ENCODE measurements around the gene CFAP61.
A peak's percentile ranks its signal among the peaks of the same experiment; 100 is the strongest.
"Not testable (repeated sequence)": the region's sequence is repeated elsewhere in the genome, so short reads cannot be mapped to it uniquely, and the experiment has no call there.

The CFAP61 gene

GRCh38 chr20:20052074-20052970, at the start of gene CFAP61, which contains the start of gene CRNKL1:
TSS of gene CFAP61 (plus strand) at chr20:20052532. CDS start at chr20:20056654, 4,122 bp downstream.
TSS of gene CRNKL1 (minus strand) at chr20:20052466. CDS start at chr20:20052342, 124 bp downstream.
- DNase-seq = peak; percentile 93

- DNase-seq = no peak
Observed at GRCh38 chr20:20003031-20003954, 49.0 kb upstream of the CFAP61 start.

GRCh38 chr20:20003955-20004322, 48.4 kb upstream of the CFAP61 start:
- DNase-seq = not testable (repeated sequence)

GRCh38 chr20:20005342-20005741, 47.0 kb upstream of the CFAP61 start:
- DNase-seq = no peak

- no peak for DNase-seq
Observed at GRCh38 chr20:20009784-20010253, 42.5 kb upstream of the CFAP61 start.

GRCh38 chr20:20010639-20011500, 41.5 kb upstream of the CFAP61 start:
- DNase-seq = no peak

GRCh38 chr20:20012541-20012940, 39.8 kb upstream of the CFAP61 start:
- no peak for DNase-seq

- DNase-seq = no peak
Observed at GRCh38 chr20:20014659-20015058, 37.7 kb upstream of the CFAP61 start.

GRCh38 chr20:20017001-20017843, 35.1 kb upstream of the CFAP61 start, which contains the start of gene NAA20:
TSS of gene NAA20 (plus strand) at chr20:20017362. CDS start at chr20:20017397, 35 bp downstream.
- peak; percentile 84 for DNase-seq

GRCh38 chr20:20017844-20018185, 34.5 kb upstream of the CFAP61 start:
- DNase-seq = no peak

- no peak for DNase-seq
Observed at GRCh38 chr20:20018366-20018765, 34.0 kb upstream of the CFAP61 start.

GRCh38 chr20:20019123-20019522, 33.2 kb upstream of the CFAP61 start:
- no peak for DNase-seq

- DNase-seq = no peak
Observed at GRCh38 chr20:20020908-20021307, 31.4 kb upstream of the CFAP61 start.

- no peak for DNase-seq
Observed at GRCh38 chr20:20021835-20022234, 30.5 kb upstream of the CFAP61 start.

- DNase-seq = no peak
Observed at GRCh38 chr20:20022498-20022897, 29.8 kb upstream of the CFAP61 start.

- DNase-seq = no peak
Observed at GRCh38 chr20:20023395-20023794, 28.9 kb upstream of the CFAP61 start.

- no peak for DNase-seq
Observed at GRCh38 chr20:20024942-20025341, 27.4 kb upstream of the CFAP61 start.

GRCh38 chr20:20027284-20027683, 25.0 kb upstream of the CFAP61 start:
- DNase-seq = no peak

GRCh38 chr20:20031790-20032189, 20.5 kb upstream of the CFAP61 start:
- no peak for DNase-seq

GRCh38 chr20:20034486-20034885, 17.8 kb upstream of the CFAP61 start:
- DNase-seq = no peak

GRCh38 chr20:20036756-20037155, 15.6 kb upstream of the CFAP61 start:
- DNase-seq = no peak

Data from GOT3 (cell line).